IPS DF 4.7 (cell line): Measurements from ENCODE around the gene DUSP3.

ENCODE experiments used
- DNase-seq: peaks from one replicate; pipeline ENCODE4 v3.0.0-alpha.2; 2013; ENCODE audit warnings: low spot score; ENCODE audit errors: extremely low read depth

Gene DUSP3

DNA sequence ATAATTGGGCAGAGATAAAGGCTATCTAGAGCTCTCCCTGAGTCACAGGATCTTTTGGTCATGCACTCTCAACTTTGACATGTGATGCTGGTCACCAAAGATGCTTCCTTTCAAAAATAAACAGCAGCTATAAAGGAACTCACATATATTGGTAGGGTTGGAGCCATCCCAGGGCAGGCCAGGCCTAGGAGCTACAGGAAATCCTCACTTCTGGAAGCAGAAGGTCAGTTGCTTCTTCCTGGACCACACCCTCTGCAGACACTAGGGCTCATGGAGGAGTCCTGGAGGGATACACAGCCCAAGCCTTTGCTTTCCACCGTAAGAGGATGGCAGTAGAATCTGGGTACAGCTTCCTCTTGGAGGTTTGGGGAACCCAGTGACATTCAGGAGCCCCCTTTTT lies 44.8 kb downstream of the DUSP3 start:
- DNase-seq: no peak

DNA sequence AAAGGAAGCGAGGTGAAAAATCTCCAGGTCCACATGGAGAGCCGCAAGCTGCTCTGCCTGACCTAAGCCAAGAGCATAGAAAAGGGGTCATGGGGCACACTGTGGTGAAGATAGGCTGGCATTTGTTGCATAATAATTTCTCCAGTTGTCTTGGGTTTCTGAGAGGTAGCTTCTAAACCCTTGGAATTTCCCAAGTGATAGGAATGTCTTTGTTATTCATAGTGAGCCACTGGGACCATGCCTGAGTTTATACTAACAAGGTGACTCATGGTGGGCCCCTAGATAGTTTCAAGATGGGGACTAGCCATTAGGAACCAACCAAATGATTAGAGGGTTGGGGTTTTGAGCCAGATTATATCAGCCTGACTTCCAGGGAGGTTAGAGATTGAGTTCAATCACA lies 45.8 kb downstream of the DUSP3 start:
- DNase-seq: no peak

GRCh38 chr17:43728081-43728480 lies 50.7 kb downstream of the DUSP3 start:
- no peak for DNase-seq

GRCh38 chr17:43723697-43724359 lies 54.9 kb downstream of the DUSP3 start:
- DNase-seq: no peak

DNA sequence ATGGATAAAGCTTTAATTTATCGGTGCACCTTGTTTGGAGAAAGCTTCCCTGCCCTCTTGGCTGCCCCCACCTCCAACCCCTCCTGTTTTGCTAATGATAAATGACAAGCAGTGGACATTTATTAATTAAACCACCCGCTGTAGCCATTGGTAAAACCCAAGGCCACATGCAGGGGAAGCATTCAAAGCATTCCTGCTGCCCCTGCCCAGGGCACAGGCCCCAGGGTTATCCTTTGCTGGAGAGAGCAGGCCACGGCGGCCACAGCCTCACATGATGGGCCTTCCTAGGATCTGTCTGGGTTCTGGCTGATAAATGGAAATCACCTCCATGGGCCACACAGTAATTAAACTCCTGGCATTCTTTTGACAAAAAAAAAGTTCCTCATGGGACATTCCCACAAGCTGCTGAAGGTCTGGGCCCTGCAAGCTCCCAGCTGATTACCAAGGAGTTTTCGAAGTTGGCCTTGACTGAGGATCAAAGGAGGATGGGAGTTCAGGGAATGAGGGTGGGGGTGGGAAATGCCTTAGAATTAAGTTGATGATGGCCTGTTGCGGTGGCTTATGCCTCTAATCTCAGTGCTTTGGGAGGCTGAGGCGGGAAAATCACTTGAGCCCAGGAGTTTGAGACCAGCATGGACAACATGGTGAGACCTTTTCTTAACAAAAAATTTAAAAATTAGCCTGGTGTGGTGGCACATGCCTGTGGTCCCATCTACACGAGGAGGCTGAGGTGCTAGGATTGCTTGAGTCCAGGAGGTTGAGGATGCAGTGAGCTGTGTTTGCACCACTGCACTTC lies 55.7 kb downstream of the DUSP3 start:
- no peak for DNase-seq

DNA sequence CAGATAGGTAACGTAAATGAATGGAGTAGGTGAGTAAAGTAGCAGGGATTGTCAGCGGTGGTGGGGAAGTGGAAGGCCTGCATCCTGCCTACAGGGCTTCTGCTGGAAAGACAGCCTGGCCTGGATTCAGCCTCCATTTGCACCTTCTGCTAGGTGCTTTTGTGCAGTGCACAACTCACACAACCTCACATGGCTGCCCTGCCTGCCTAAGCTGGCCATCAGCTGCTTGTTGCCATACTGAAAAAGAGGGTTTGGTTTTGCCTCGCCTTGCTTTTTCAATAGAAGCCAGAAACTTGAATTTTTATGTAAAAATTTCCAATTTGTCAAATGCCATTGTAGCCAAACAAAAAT lies 56.5 kb downstream of the DUSP3 start:
- DNase-seq: no peak

GRCh38 chr17:43721537-43722268 lies 57.1 kb downstream of the DUSP3 start:
- no peak for DNase-seq

DNA sequence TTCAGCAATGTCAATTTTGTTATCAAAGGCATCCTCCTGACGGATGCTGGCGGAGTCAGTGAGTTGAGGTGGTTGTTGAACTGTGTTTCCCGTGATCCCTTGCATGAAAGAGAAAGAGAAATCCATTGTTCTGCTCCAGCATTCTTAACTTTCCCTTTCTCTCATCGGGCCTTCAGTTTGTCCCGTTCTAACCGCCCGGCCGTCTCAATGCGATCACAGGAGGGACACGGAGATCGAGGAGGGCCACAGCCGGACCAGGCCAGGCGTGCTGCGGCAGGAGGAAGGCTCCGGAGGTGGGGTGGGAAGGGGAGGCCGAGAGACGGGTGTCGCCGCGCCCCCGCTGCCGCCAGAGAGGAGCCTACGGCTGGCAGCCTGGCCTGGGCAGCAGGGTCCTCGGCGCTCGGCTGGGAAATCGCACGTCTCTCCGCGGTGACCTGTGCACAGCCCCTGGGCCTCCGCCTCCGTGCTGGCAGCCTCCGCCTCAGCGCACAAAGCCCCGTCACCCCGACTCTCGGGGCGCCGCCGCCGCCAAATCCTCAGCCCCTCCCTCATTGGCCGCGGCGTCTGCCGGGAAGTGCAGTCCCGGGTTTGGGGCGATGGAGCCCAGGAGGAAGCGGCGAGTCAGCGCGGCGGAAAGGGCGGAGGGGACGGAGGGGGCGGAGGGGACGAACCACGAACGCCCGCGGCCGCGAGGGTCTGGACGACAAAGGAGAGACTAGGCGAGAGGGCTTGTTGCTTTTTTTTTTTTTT lies 58.3 kb downstream of the DUSP3 start:
- DNase-seq: no peak

DNA sequence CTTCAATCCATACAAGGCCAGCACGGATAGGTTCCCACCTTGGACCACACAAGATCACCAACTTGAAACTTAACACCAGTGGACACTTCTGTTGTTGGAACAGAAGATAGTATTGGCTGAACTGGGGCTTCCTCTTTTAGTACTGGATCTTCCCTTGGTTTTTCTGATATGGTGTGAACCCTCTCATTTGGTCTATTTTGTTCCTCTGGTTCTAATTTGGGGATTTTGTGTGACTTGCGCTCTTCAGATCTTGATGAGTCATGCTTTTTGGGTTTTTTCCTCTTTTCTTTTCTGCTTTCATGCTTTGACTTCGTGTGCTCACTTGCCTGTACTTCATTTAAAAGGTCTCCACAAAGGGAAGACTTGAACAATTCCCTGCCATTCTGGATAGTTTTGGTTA lies 59.2 kb downstream of the DUSP3 start:
- DNase-seq: no peak

DNA sequence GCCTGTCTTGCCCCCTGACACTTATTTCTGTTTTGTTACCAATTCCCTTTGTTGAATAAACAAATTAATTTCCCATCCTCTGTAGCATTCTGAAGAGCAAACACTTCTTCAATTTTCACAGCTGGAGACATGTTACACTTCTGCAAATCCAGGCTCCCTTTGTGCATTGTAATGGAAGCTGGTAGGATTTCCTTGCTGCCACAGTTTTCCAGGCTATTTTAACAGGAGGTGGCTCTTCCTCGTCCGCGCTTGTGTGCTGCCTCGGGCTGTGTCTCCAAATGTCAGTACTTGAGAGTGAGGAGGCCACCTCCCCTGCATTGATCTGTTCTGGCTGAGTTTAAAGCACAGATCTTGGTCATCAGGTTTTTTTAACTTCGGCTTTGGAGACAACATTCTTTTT lies 60.2 kb downstream of the DUSP3 start:
- no peak for DNase-seq

DNA sequence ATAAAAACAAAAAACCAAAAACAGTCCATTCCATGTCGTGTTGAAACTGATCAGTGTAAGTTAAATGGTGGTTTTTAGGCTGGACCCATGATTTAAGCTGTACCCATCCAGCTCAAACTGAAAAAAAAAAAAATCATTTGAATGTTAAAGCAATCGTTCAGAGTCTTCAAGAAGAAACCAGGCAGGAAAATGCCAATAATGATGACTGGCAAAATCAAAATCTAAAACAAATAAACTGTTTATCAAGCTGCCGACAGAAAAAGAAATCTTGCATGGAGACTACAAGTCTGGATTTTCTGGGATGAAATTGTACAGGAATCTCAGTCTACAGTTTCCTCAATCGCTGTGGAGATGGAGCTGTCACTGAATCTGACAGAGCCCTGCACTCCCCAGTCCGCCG lies 60.9 kb downstream of the DUSP3 start:
- DNase-seq: no peak
